Vagina (tissue), 2 donors: Measurements from ENCODE around the gene GPANK1.

Experiments used
- POLR2A ChIP-seq, 2 donors: fragments of 450-650 bp; IDR thresholded peaks; one replicate each; pipeline ENCODE4 v1.6.1; 2017; ENCODE audit warnings: antibody characterized with exemption in 2 of 2, mild to moderate bottlenecking in 2 of 2, moderate library complexity in 2 of 2
- POLR2AphosphoS5 ChIP-seq, 2 donors: sonication (generic); formaldehyde crosslinking; IDR thresholded peaks; one replicate each; pipeline ENCODE4 v1.9.0; 2017; ENCODE audit warnings: antibody characterized with exemption in 2 of 2, mild to moderate bottlenecking in 2 of 2, low read depth in 1 of 2; ENCODE audit not compliant: insufficient read depth in 1 of 2
- TF ChIP-seq, protein P1 (sequence below), 3 experiments: fragments of 450-650 bp in 2 of 3; fragments of 200-600 bp in 1 of 3; sonication (generic) in 1 of 3; IDR thresholded peaks; one replicate each; pipeline ENCODE4 v1.5.1; 2017 to 2019; ENCODE audit warnings: antibody characterized with exemption in 3 of 3, mild to moderate bottlenecking in 2 of 3, moderate library complexity in 2 of 3

DNA sequence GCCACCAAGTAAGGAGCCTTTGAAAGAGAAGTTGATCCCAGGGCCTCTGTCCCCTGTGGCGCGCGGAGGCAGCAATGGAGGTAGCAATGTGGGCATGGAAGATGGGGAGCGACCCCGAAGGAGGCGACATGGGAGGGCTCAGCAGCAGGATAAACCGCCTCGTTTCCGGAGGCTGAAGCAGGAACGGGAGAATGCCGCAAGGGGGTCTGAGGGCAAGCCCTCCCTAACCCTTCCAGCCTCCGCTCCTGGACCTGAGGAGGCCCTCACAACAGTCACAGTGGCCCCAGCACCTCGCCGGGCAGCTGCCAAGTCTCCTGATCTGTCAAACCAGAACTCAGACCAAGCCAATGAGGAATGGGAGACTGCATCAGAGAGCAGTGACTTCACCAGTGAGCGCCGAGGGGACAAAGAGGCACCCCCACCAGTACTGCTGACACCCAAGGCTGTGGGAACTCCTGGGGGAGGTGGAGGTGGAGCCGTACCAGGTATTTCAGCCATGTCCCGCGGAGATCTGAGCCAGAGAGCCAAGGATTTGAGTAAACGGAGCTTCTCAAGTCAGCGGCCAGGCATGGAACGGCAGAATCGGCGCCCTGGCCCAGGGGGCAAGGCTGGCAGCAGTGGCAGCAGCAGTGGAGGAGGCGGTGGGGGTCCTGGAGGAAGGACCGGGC is 32.4 kb downstream of the GPANK1 start:
- TF ChIP-seq, protein P1, sequence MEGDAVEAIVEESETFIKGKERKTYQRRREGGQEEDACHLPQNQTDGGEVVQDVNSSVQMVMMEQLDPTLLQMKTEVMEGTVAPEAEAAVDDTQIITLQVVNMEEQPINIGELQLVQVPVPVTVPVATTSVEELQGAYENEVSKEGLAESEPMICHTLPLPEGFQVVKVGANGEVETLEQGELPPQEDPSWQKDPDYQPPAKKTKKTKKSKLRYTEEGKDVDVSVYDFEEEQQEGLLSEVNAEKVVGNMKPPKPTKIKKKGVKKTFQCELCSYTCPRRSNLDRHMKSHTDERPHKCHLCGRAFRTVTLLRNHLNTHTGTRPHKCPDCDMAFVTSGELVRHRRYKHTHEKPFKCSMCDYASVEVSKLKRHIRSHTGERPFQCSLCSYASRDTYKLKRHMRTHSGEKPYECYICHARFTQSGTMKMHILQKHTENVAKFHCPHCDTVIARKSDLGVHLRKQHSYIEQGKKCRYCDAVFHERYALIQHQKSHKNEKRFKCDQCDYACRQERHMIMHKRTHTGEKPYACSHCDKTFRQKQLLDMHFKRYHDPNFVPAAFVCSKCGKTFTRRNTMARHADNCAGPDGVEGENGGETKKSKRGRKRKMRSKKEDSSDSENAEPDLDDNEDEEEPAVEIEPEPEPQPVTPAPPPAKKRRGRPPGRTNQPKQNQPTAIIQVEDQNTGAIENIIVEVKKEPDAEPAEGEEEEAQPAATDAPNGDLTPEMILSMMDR (IDR thresholded peaks at IDR 0.05) = no peak
- TF ChIP-seq POLR2A (IDR thresholded peaks at IDR 0.05) (no peak), POLR2AphosphoS5 (IDR thresholded peaks at IDR 0.05; ENCODE audit: insufficient read depth in 1 of 2, low read depth in 1 of 2) (peak in 1 of 2 donors; percentile 16)
